ENCODE data around the gene WIZ. TPM values are rescaled to one million over a fixed set of nuclear protein-coding genes. Genes with fewer than 3 reads are reported as not detected.

The WIZ gene
- total and polyA plus RNA-seq, 2 donors = 5.8 to 42.5 TPM

GRCh38 chr19:15443838-15444237, 5.9 kb downstream of the WIZ start:
- H3K36me3 ChIP-seq (ENCODE audit: insufficient read depth) = no peaks in the 10 kb centered on the region
- H3K4me3 ChIP-seq (ENCODE audit: low read depth, low read length) = no peak overlapping the region
- WGBS = 82% methylated on average over 10 of the region's 10 CpGs
- no peak overlapping the region for H3K27ac ChIP-seq (ENCODE audit: low read depth)
- no peaks in the 10 kb centered on the region for H3K4me1 ChIP-seq (ENCODE audit: insufficient read depth)
- DNase-seq (ENCODE audit: extremely low spot score) = no peak

- 90% methylated on average over 3 of the region's 3 CpGs for WGBS
- no peaks in the 10 kb centered on the region for H3K36me3 ChIP-seq (ENCODE audit: insufficient read depth)
- no peak for DNase-seq (ENCODE audit: extremely low spot score)
- H3K27ac ChIP-seq (ENCODE audit: low read depth) = no peak overlapping the region
- H3K4me1 ChIP-seq (ENCODE audit: insufficient read depth) = no peaks in the 10 kb centered on the region
- H3K4me3 ChIP-seq (ENCODE audit: low read depth, low read length) = no peak overlapping the region
Observed at GRCh38 chr19:15443325-15443724, 6.4 kb downstream of the WIZ start.

GRCh38 chr19:15442142-15442920, 7.4 kb downstream of the WIZ start:
- no peak overlapping the region for H3K27ac ChIP-seq (ENCODE audit: low read depth)
- H3K4me3 ChIP-seq (ENCODE audit: low read depth, low read length) = no peak overlapping the region
- WGBS = 84% methylated on average over 13 of the region's 13 CpGs
- DNase-seq (ENCODE audit: extremely low spot score) = no peak
- no peaks in the 10 kb centered on the region for H3K36me3 ChIP-seq (ENCODE audit: insufficient read depth)
- H3K4me1 ChIP-seq (ENCODE audit: insufficient read depth) = no peaks in the 10 kb centered on the region

GRCh38 chr19:15441317-15441716, 8.4 kb downstream of the WIZ start:
- no peak for DNase-seq (ENCODE audit: extremely low spot score)
- 91% methylated on average over 3 of the region's 3 CpGs for WGBS
- Histone ChIP-seq H3K4me1 (ENCODE audit: insufficient read depth) (no peaks in the 10 kb centered on the region), H3K36me3 (ENCODE audit: insufficient read depth) (no peaks in the 10 kb centered on the region), H3K4me3 (ENCODE audit: low read depth, low read length) (no peak overlapping the region), H3K27ac (ENCODE audit: low read depth) (no peak overlapping the region)

- H3K4me1 ChIP-seq (ENCODE audit: insufficient read depth) = no peaks in the 10 kb centered on the region
- no peaks in the 10 kb centered on the region for H3K36me3 ChIP-seq (ENCODE audit: insufficient read depth)
- H3K4me3 ChIP-seq (ENCODE audit: low read depth, low read length) = no peak overlapping the region
- no peak for DNase-seq (ENCODE audit: extremely low spot score)
- 93% methylated on average over 38 of the region's 38 CpGs for WGBS
- no peak overlapping the region for H3K27ac ChIP-seq (ENCODE audit: low read depth)
Observed at GRCh38 chr19:15439821-15440641, 9.7 kb downstream of the WIZ start.

- WGBS = 85% methylated on average over 25 of the region's 25 CpGs
- Histone ChIP-seq H3K36me3 (ENCODE audit: insufficient read depth) (no peaks in the 10 kb centered on the region), H3K27ac (ENCODE audit: low read depth) (no peak overlapping the region), H3K4me1 (ENCODE audit: insufficient read depth) (no peaks in the 10 kb centered on the region), H3K4me3 (ENCODE audit: low read depth, low read length) (no peak overlapping the region)
- DNase-seq (ENCODE audit: extremely low spot score) = no peak
Observed at GRCh38 chr19:15439078-15439799, 10.5 kb downstream of the WIZ start.

- no peak for DNase-seq (ENCODE audit: extremely low spot score)
- Histone ChIP-seq H3K27ac (ENCODE audit: low read depth) (no peak overlapping the region), H3K36me3 (ENCODE audit: insufficient read depth) (no peaks in the 10 kb centered on the region), H3K4me3 (ENCODE audit: low read depth, low read length) (no peak overlapping the region), H3K4me1 (ENCODE audit: insufficient read depth) (no peaks in the 10 kb centered on the region)
- 95% methylated on average over 27 of the region's 27 CpGs for WGBS
Observed at GRCh38 chr19:15438577-15438976, 11.2 kb downstream of the WIZ start.

- no peak for DNase-seq (ENCODE audit: extremely low spot score)
- Histone ChIP-seq H3K4me1 (ENCODE audit: insufficient read depth) (no peaks in the 10 kb centered on the region), H3K4me3 (ENCODE audit: low read depth, low read length) (no peak overlapping the region), H3K27ac (ENCODE audit: low read depth) (no peak overlapping the region), H3K36me3 (ENCODE audit: insufficient read depth) (no peaks in the 10 kb centered on the region)
- 94% methylated on average over 2 of the region's 2 CpGs for whole genome bisulfite sequencing
Observed at GRCh38 chr19:15438124-15438496, 11.6 kb downstream of the WIZ start.

- H3K4me3 ChIP-seq (ENCODE audit: low read depth, low read length) = no peak overlapping the region
- H3K4me1 ChIP-seq (ENCODE audit: insufficient read depth) = no peaks in the 10 kb centered on the region
- no peaks in the 10 kb centered on the region for H3K36me3 ChIP-seq (ENCODE audit: insufficient read depth)
- no peak overlapping the region for H3K27ac ChIP-seq (ENCODE audit: low read depth)
- no peak for DNase-seq (ENCODE audit: extremely low spot score)
- WGBS = 72% methylated on average over 10 of the region's 10 CpGs
Observed at GRCh38 chr19:15437355-15438123, 12.2 kb downstream of the WIZ start.

GRCh38 chr19:15436826-15437110, 13.0 kb downstream of the WIZ start:
- Histone ChIP-seq H3K4me1 (ENCODE audit: insufficient read depth) (no peaks in the 10 kb centered on the region), H3K36me3 (ENCODE audit: insufficient read depth) (no peaks in the 10 kb centered on the region), H3K27ac (ENCODE audit: low read depth) (no peak overlapping the region), H3K4me3 (ENCODE audit: low read depth, low read length) (no peak overlapping the region)
- DNase-seq (ENCODE audit: extremely low spot score) = no peak
- 88% methylated on average over 15 of the region's 15 CpGs for WGBS

- H3K4me1 ChIP-seq (ENCODE audit: insufficient read depth) = no peaks in the 10 kb centered on the region
- no peaks in the 10 kb centered on the region for H3K36me3 ChIP-seq (ENCODE audit: insufficient read depth)
- DNase-seq (ENCODE audit: extremely low spot score) = no peak
- H3K27ac ChIP-seq (ENCODE audit: low read depth) = no peak overlapping the region
- WGBS = 88% methylated on average over 10 of the region's 10 CpGs
- no peak overlapping the region for H3K4me3 ChIP-seq (ENCODE audit: low read depth, low read length)
Observed at GRCh38 chr19:15436012-15436825, 13.5 kb downstream of the WIZ start.

GRCh38 chr19:15433519-15434069, 16.2 kb downstream of the WIZ start:
- DNase-seq (ENCODE audit: extremely low spot score) = no peak
- WGBS = 69% methylated on average over 8 of the region's 8 CpGs
- H3K4me1 ChIP-seq (ENCODE audit: insufficient read depth) = no peaks in the 10 kb centered on the region
- no peak overlapping the region for H3K27ac ChIP-seq (ENCODE audit: low read depth)
- H3K4me3 ChIP-seq (ENCODE audit: low read depth, low read length) = peak overlapping the region; percentile 93
- no peaks in the 10 kb centered on the region for H3K36me3 ChIP-seq (ENCODE audit: insufficient read depth)

Measured in urinary bladder (tissue), 4 donors.